GM21825 (cell line): ENCODE measurements around the gene LSM2.
"Not testable (repeated sequence)": the region's sequence is repeated elsewhere in the genome, so short reads cannot be mapped to it uniquely, and the experiment has no call there.

Source experiments
- ATAC-seq: cut with Tn5 transposase; IDR thresholded peaks from one replicate; pipeline ENCODE4 v1.9.1; 2021; ENCODE audit warnings: mild to moderate bottlenecking, moderate library complexity; ENCODE audit not compliant: unreplicated experiment

Gene LSM2

DNA sequence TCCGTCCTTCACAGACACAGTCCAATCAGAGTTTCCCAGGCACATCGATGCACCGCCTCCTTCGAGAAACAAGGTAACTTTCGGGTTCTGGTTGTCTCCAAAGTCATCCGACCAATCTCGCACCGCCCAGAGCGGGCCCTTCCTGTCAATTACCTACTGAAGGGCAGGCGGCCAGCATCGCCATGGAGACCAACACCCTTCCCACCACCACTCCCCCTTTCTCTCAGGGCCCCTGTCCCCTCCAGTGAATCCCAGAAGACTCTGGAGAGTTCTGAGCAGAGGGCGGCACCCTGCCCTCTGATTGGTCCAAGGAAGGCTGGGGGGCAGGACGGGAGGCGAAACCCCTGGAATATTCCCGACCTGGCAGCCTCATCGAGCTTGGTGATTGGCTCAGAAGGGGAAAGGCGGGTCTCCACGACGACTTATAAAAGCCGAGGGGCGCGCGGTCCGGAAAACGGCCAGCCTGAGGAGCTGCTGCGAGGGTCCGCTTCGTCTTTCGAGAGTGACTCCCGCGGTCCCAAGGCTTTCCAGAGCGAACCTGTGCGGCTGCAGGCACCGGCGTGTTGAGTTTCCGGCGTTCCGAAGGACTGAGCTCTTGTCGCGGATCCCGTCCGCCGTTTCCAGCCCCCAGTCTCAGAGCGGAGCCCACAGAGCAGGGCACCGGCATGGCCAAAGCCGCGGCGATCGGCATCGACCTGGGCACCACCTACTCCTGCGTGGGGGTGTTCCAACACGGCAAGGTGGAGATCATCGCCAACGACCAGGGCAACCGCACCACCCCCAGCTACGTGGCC, 20.7 kb upstream of the LSM2 start, which contains the start of gene HSPA1B:
HSPA1B (plus strand) TSS at position 453 of the 794 bp plus-strand sequence; CDS start at position 666, 213 bp downstream.
- ATAC-seq = peak; percentile 44

- ATAC-seq = no peak
Observed at GRCh38 chr6:31826793-31827285, 20.1 kb upstream of the LSM2 start.

- ATAC-seq = no peak
Observed at GRCh38 chr6:31825553-31825952, 18.8 kb upstream of the LSM2 start.

- not testable (repeated sequence) for ATAC-seq
Observed at GRCh38 chr6:31823592-31824196, 16.9 kb upstream of the LSM2 start.

DNA sequence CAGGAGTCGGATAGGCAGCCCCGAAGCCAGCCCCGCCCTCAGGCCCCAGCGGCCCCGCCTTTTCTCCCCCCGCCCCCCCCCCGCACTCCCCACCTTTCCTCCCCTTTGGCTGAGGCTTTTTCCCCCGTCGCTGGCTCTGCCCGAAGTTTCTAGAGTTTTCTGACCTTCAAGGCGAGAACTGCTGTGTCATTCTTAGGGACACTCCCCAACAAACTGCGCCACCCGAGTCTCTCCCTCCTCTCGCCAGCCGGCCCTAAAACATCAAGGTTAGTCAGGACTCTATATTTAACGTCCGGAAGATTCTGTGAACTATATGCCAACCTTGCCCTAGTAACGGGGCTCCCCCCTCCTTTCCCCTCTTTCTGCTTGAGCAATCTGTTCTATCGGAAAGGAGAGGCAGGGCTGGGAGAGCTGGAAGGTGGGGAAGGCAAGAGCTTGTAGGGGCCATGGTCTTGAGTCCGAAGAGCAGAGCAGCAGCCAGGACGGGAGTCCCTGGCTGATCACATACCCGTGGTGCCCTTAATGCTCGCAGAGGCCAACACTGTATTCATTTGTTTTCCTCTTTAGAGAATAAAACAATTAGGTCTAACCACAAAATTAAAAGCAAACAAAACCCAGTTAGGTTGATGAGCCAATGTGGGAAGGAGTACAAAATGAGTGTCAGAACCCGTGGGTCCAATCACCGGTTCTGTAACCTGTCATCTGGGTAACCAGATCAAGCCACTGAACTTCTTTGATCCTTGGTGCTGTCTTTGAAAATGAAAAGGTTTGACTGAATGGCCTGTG, 15.5 kb upstream of the LSM2 start:
- ATAC-seq = no peak

DNA sequence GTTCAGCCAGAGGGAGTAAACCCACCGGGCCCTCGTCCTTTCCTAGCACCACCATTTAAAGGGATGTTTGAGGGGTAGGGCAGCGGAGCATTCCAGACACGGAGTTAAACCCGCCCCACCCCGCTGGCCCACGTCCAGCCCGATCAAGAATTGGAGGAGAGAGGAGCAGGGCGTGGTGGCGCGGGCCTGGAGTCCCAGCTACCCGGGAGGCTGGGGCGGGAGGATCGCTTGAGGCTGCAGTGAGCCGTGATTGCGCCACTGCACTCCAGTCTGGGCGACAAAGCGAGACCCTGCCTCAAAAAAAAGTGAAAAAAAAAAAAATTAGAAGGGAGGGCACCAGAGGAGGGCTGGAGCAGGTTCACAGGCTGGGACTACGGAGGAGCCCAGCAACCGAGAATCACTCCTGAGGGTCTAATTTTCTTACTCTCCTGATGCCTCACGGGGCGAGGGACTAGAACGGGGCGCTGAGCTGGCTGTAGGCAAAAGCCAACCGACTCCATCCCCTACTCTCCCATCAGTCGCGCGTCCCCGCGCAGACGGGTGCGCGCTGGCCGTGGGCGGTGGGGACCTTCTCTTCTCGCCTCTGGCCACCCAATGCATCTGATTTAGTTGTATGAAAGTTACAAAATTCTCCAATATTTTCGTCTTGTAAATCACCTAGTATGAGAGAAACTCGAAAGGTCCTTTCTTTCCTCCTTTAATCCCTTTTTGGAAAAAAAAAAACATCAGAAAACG, 14.7 kb upstream of the LSM2 start:
- ATAC-seq = no peak

- ATAC-seq = not testable (repeated sequence)
Observed at GRCh38 chr6:31820399-31820798, 13.6 kb upstream of the LSM2 start.

- ATAC-seq = no peak
Observed at GRCh38 chr6:31819871-31820299, 13.1 kb upstream of the LSM2 start.

DNA sequence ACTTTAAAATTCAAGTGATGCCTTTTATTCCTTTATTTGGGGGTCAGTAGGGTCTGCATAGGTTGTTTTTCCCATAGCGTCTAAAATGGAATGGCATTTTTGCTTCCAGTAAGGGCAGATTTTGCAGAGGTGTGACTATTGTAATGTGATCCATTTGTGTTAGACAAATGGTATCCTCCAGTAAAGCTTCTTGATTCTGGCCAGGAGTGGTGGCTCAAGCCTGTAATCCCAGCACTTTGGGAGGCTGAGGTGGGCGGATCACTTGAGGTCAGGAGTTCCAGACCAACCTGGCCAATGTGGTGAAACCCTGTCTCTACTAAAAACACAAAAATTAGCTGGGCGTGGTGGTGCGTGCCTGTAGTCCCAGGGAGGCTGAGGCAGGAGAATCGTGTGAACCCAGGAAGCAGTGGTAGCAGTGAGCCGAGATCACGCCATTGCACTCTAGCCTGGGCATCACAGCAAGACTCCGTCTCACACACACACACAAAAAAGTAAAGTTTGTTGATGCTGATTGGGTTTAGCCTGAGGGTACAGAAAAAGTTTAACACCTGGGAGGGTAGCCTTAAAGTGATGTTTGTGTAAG, 11.3 kb upstream of the LSM2 start:
- not testable (repeated sequence) for ATAC-seq

- not testable (repeated sequence) for ATAC-seq
Observed at GRCh38 chr6:31817133-31817928, 10.6 kb upstream of the LSM2 start.

DNA sequence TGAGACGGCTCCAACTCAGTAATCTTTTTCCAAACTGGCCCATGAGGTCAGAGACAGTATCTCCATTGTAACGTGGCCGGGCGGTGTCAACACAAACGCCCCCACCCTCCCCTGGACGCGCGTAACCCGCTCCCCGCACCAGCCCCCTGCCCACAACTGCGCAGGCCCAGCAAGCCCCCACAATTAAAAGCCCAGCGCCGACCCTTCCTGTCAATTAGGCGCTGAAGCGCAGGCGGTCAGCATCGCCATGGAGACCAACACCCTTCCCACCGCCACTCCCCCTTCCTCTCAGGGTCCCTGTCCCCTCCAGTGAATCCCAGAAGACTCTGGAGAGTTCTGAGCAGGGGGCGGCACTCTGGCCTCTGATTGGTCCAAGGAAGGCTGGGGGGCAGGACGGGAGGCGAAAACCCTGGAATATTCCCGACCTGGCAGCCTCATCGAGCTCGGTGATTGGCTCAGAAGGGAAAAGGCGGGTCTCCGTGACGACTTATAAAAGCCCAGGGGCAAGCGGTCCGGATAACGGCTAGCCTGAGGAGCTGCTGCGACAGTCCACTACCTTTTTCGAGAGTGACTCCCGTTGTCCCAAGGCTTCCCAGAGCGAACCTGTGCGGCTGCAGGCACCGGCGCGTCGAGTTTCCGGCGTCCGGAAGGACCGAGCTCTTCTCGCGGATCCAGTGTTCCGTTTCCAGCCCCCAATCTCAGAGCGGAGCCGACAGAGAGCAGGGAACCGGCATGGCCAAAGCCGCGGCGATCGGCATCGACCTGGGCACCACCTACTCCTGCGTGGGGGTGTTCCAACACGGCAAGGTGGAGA, 8.5 kb upstream of the LSM2 start, which contains the start of the genes HSPA1A and HSPA1L:
HSPA1A (plus strand) TSS at position 519 of the 814 bp plus-strand sequence; CDS start at position 733, 214 bp downstream.
HSPA1L (minus strand) TSS at position 259 of the 814 bp plus-strand sequence. CDS start 3,311 bp downstream, outside the sequence.
- no peak for ATAC-seq

DNA sequence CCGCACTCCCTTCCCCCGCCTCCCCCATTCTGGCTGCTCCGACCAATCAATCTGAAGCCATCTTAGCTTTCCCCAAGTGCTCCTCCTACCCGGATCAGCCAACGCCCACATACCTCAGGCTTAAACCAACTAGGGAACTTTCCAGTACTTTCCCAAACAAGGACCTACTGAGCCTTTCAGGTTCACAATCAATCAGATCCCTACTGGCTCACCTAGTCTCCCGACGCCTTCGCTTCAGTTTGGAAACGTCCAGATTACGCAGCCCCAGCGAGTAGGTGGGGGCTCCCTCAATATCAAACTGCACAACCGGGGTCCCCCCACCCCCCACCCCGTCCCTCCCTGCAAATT, 7.9 kb upstream of the LSM2 start:
- no peak for ATAC-seq

DNA sequence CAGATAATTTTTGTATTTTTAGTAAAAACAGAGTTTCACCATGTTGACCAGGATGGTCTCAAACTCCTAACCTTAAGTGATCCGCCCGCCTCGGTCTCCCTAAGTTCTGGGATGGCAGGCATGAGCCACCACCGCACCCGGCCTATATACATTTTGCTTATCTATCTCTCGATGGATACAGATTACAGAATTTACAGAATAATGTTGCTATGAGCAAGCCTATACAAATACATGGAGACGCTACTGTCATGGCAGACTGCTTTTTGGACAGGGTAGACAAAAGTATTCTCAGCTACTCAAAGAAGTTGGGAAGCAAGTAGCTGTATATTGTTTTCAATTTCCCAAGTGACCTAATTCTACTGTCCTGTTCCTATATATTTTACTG, 6.7 kb upstream of the LSM2 start:
- ATAC-seq = no peak

DNA sequence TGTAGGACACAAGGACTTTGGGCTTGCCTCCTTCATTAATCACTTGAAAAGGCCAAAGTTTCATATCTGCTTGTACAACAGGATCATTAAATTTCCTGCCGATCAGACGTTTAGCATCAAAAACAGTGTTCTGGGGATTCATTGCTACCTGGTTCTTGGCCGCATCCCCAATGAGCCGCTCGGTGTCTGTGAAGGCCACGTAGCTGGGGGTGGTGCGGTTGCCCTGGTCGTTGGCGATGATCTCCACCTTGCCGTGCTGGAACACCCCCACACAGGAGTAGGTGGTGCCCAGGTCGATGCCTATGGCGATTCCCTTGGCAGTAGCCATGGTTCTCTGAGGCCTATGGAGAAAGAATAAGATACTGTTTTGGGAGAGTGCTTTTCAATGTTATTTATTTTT, 4.9 kb upstream of the LSM2 start:
- ATAC-seq = no peak

DNA sequence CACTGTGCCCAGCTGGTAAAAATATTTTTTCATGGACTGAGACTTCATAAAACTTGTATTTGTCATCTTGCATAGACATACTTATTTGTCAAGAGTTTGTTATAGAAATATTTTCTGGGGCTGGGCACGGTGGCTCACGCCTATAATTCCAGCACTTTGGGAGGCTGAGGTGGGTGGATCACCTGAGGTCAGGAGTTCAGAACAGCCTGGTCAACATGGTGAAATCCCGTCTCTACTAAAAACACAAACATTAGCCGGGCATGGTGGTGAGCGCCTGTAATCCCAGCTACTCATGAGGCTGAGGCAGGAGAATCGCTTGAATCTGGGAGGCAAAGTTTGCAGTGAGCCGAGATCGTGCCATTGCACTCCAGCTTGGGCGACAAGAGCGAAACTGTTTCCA, 1.8 kb upstream of the LSM2 start:
- ATAC-seq = not testable (repeated sequence)

DNA sequence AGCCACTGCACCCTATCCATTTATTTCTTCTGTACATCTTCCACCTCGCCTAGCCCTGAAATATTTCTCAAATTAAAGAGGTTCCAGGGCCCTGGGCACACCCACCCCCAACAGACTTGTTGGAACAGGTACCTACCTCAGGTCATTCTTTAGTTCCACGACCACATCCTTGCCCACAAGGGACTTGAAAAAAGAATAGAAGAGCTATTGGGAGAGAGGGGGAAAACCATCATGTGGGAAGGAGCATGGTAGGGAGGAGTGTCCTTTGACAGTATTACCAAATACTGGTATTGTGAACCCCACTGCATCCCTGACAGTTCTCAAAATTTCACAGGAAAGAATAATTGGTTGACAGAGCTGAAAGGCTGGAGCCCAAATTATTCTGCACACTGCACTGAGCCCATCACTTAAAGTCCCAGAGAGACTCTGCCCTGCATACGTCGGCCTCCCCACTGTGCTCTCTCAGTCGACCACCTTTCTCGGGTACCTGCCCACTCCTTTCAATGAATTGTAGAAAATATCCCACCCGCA, 762 bp downstream of the LSM2 start:
- peak; percentile 7 for ATAC-seq

- ATAC-seq = not testable (repeated sequence)
Observed at GRCh38 chr6:31801031-31801927, 5.5 kb downstream of the LSM2 start.
